HK-2 (cell line): Measurements from ENCODE around the gene KIR2DL4.
"Not testable (repeated sequence)": the region's sequence is repeated elsewhere in the genome, so short reads cannot be mapped to it uniquely, and the experiment has no call there.

Experiments
- DNase-seq: peaks from one replicate; pipeline ENCODE4 v3.0.0-alpha.2; 2018; ENCODE audit not compliant: unreplicated experiment

KIR2DL4 gene

GRCh38 chr19:54804571-54804970, 1.2 kb downstream of the KIR2DL4 start:
- no peak for DNase-seq

DNA sequence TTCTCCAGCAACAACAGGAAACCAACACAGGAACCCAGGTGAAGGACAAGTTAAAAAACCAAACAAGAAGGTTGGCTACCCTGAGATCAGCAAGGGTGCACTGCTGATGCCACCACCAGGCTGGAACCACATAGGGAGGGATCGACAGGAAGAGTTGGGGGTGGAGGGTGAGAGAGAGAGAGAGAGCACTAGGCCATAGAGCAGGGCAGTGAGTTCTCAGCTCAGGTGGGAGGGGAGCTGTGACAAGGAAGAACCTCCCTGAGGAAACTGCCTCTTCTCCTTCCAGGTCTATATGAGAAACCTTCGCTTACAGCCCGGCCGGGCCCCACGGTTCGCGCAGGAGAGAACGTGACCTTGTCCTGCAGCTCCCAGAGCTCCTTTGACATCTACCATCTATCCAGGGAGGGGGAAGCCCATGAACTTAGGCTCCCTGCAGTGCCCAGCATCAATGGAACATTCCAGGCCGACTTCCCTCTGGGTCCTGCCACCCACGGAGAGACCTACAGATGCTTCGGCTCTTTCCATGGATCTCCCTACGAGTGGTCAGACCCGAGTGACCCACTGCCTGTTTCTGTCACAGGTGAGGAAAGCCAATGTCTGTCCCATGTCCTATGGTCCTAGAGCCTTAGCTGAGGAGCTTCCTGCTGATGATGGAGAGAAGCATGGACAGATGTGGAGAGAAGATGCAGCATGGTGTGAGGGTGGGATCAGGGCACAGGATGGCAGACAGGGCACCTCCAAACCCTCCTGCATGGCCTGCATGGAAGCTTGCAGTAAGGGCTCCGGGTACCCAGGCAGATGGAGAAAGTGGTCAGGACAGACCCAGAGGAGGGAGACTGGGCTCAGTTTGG, 2.5 kb downstream of the KIR2DL4 start:
- no peak for DNase-seq

DNA sequence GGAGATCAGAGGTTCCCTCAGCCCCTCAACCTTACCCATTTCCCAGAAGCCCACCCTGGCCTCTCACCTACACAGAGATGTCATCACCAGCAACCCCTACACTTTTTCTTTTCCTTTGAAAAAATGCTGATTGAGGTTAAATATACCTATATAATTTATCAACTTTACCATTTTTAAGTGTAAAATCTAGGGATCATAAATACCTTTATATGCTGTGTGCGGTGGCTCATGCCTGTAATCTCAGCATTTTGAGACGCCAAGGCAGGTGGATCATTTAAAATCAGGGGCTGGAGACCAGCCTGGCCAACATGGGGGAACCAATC, 3.1 kb downstream of the KIR2DL4 start:
- no peak for DNase-seq

GRCh38 chr19:54814571-54814970, 11.2 kb downstream of the KIR2DL4 start:
- DNase-seq = not testable (repeated sequence)

DNA sequence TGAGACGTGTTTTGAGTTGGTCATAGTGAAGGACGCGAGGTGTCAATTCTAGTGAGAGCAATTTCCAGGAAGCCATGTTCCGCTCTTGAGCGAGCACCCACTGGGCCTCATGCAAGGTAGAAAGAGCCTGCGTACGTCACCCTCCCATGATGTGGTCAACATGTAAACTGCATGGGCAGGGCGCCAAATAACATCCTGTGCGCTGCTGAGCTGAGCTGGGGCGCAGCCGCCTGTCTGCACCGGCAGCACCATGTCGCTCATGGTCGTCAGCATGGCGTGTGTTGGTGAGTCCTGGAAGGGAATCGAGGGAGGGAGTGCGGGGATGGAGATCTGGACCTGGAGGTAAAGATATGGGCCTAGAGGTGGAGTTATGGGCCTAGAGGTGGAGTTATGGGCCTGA, 12.8 kb downstream of the KIR2DL4 start, which contains the start of gene KIR3DL1:
KIR3DL1 (plus strand) TSS at position 218 of the 400 bp plus-strand sequence.
- DNase-seq = not testable (repeated sequence)

DNA sequence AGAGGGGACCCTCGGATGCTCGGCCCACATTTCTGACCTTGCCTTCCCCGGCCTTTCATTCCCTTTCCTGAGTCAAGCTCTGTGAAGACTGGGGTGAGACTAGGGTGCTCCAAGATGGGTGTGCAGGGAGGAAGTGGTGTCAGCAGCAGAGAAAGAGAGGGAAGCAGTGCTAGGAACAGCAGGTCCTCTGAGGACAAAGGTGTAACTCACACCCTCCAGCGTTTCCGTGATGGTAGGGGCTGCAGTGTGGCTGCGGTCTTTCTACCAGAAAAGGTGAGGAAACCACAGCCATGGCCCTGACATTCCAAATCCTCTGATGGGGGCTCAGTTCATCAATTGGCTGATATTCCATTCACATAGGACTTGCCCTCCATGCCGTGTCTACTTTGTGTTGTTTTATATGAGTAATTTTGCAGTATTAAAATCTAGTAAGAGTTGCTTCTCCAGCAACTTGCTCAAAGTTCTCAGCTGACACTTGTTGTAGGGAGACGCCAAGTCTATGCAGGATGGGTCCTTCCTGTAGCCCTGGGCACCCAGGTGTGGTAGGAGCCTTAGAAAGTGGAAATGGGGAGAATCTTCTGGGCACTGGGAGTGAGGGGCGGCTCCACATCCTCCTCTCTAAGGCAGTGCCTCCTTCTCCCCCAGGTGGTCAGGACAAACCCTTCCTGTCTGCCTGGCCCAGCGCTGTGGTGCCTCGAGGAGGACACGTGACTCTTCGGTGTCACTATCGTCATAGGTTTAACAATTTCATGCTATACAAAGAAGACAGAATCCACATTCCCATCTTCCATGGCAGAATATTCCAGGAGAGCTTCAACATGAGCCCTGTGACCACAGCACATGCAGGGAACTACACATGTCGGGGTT, 14.5 kb downstream of the KIR2DL4 start:
- no peak for DNase-seq

DNA sequence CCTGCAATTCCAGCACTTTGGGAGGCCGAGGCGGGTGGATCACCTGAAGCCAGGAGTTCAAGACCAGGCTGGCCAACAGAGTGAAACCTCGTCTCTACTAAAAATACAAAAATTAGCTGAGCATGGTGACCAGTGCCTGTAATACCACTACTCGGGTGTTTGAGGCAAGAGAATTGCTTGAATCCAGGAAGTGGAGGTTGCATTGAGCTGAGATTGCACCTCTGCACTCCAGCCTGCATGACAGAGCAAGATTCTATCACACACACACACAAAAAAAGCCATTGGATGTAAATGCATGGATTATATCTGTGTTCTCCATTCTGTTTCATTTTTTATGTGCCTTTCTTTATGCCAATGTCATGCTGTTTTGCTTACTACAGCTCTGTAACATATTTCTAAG, 21.0 kb downstream of the KIR2DL4 start:
- not testable (repeated sequence) for DNase-seq

DNA sequence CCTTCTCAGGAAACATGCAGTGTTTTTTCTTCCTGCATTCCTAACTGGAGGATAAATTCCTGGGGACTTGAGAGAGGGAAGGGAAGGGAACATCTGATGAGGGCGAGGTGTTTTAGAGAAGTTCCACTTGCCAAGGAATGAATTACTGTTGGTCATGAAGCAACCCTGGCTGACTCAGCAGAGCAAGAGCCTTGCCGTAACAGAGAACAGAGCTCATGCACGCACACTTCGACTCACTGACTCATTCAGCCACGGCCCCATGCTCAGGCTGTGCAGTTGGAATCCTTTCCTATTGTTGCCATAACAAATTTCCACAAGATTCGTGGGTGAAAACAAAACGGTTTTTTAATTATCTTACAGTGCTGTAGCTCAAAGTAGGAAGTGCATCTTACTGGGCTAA, 21.9 kb downstream of the KIR2DL4 start:
- DNase-seq = not testable (repeated sequence)

DNA sequence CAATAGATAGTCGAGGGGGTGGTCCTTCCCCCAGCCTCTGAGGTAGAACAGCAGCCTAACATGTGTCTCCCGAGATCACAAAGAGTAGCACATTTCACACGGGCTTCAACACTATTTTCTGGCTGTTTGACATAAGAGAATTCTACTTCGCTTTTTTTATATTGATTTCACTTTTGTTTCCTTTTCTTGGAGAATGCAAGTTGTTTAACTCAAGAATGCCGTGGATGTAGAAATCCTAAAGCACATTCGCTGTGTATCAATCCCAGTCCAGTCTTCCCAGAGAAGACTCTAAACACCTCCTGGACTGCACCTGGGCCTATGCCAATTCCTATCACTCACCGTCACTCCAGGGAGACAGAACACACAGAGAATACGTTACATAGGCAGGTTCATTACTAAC, 24.7 kb downstream of the KIR2DL4 start:
- not testable (repeated sequence) for DNase-seq

DNA sequence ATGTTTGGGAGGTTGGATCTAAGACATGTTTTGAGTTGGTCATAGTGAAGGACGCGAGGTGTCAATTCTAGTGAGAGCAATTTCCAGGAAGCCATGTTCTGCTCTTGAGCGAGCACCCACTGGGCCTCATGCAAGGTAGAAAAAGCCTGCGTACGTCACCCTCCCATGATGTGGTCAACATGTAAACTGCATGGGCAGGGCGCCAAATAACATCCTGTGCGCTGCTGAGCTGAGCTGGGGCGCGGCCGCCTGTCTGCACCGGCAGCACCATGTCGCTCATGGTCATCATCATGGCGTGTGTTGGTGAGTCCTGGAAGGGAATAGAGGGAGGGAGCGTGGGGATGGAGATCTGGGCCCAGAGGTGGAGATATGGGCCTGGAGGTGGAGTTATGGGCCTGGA, 29.1 kb downstream of the KIR2DL4 start, which contains the start of gene KIR2DS4:
KIR2DS4 (plus strand) TSS at position 181 of the 400 bp plus-strand sequence.
- not testable (repeated sequence) for DNase-seq

DNA sequence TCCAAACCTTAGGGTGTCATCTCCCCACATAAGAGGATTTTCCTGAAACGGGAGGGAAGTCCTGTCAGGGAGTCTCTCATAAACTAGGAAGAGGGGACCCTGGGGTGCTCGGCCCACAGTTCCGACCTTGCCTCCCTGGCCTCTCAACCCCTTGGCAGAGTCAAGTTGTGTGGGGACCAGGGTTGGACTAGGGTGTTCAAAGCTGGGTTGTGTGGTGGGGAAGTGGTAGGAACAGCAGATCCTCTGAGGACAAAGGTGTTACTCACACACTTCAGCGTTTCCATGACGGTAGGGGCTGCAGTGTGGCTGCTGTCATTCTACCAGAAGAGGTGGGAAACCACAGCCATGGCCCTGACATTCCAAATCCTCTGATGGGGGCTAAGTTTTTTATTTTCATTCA, 31.7 kb downstream of the KIR2DL4 start:
- not testable (repeated sequence) for DNase-seq

GRCh38 chr19:54837522-54837921, 34.1 kb downstream of the KIR2DL4 start:
- not testable (repeated sequence) for DNase-seq

DNA sequence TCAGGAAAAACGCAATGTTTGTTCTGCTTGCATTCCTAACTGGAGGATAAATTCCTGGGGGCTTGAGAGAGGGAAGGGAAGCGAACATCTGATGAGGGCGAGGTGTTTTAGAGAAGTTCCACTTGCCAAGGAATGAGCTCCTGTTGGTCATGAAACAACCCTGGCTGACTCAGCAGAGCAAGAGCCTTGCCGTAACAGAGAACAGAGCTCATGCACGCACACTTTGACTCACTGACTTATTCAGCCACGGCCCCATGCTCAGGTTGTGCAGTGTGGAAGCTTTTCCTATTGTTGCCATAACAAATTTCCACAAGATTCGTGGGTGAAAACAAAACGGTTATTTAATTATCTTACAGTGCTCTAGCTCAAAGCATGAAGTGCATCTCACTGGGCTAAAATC, 39.8 kb downstream of the KIR2DL4 start:
- DNase-seq = not testable (repeated sequence)

GRCh38 chr19:54850061-54850640, 46.7 kb downstream of the KIR2DL4 start, which contains the start of gene KIR3DL2:
Gene KIR3DL2 (plus strand): TSS chr19:54850443. CDS start chr19:54850476, 33 bp downstream.
- not testable (repeated sequence) for DNase-seq

DNA sequence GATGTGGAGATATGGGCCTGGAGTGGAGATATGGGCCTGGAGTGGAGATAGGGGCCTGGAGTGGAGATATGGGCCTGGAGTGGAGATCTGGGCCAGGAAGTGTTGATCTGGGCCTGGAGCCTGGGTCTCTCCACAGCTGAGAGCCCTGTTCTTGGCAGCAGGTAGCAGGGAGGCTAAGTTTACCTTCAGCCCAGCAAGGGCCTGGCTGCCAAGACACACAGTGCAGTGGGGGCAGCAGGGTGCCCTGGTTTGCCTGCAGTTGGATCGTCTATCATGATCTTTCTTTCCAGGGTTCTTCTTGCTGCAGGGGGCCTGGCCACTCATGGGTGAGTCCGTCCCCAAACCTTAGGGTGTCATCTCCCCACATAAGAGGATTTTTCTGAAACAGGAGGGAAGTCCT, 47.5 kb downstream of the KIR2DL4 start:
- no peak for DNase-seq

- no peak for DNase-seq
These were observed 47.9 kb downstream of the KIR2DL4 start for GRCh38 chr19:54851353-54851752.

GRCh38 chr19:54855241-54855640, 51.8 kb downstream of the KIR2DL4 start:
- DNase-seq = not testable (repeated sequence)

DNA sequence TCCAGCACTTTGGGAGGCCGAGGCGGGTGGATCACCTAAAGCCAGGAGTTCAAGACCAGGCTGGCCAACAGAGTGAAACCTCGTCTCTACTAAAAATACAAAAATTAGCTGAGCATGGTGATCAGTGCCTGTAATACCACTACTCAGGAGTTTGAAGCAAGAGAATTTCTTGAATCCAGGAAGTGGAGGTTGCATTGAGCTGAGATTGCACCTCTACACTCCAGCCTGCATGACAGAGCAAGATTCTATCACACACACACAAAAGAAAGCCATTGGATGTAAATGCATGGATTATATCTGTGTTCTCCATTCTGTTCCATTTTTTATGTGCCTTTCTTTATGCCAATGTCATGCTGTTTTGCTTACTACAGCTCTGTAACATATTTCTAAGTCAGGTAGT, 55.1 kb downstream of the KIR2DL4 start:
- not testable (repeated sequence) for DNase-seq

- DNase-seq = peak; percentile 47
These were observed 56.0 kb downstream of the KIR2DL4 start for GRCh38 chr19:54859421-54859820.

- not testable (repeated sequence) for DNase-seq
These were observed 60.0 kb downstream of the KIR2DL4 start for GRCh38 chr19:54863459-54863858.
